GM12801 (cell line): Measurements from ENCODE around the gene CCDC121.

Experiments used
- TF ChIP-seq, protein P1 (sequence below): IDR thresholded peaks from one replicate; pipeline ENCODE4 v1.5.1; 2011; ENCODE audit warnings: control low read depth; ENCODE audit not compliant: insufficient read length; ENCODE audit errors: extremely low read depth

CCDC121 gene

DNA sequence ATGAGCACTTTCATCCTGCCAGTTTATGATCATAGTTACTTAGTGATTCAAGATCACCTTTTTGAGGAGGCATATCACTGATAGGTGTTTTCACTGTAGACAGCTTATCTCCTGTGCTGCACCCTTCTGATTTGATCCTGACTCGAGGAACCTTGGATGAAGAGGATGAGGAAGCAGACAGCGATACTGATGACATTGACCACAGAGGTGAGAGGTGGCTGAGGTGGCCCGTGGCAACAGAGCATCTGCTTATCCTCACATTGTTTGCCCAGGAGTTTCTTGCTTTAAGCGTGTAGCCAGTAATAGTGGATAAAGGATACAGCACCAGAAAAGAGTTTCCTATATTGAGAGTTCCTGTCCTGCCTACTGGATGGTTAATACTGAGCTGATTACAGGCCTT is 18.9 kb upstream of the CCDC121 start:
- TF ChIP-seq, protein P1, sequence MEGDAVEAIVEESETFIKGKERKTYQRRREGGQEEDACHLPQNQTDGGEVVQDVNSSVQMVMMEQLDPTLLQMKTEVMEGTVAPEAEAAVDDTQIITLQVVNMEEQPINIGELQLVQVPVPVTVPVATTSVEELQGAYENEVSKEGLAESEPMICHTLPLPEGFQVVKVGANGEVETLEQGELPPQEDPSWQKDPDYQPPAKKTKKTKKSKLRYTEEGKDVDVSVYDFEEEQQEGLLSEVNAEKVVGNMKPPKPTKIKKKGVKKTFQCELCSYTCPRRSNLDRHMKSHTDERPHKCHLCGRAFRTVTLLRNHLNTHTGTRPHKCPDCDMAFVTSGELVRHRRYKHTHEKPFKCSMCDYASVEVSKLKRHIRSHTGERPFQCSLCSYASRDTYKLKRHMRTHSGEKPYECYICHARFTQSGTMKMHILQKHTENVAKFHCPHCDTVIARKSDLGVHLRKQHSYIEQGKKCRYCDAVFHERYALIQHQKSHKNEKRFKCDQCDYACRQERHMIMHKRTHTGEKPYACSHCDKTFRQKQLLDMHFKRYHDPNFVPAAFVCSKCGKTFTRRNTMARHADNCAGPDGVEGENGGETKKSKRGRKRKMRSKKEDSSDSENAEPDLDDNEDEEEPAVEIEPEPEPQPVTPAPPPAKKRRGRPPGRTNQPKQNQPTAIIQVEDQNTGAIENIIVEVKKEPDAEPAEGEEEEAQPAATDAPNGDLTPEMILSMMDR: no peak

DNA sequence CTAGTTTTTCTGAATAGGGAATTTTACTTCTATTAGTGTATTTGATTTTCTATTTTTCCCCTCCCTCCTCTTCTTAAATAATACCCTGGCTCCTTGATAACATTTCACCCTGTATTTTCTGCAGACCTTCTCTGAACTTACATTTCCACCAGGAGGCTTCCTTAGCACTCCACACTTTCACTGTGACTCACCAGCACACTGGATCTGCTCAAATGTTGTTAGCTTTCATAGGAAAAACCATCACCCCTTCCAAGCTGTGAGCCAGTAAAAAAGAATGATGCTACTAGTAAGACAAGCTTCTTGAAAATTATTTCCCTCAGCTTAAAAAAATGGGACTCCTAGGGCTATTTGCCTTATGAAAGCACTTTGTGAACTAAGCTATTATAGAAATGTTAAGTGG is 18.5 kb upstream of the CCDC121 start:
- TF ChIP-seq, protein P1: no peak

DNA sequence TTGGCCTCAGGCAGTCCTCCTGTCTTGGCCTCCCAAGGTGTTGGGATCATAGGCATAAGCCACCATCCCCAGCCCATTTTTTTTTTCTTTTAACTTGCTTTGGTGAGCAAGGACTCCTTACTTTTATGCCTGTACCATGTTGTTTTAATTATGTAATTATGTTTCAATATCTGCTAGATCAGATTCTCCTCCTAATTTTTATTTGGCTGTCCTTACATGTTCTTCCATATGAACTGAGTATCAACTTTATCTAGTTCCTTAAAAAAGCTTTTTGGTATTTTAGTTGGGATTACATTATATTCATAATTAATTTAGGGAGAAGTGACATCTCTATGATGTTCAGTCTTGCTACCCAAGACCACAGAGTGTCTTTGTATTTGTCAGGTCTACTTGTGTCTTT is 16.4 kb upstream of the CCDC121 start:
- TF ChIP-seq, protein P1: no peak

DNA sequence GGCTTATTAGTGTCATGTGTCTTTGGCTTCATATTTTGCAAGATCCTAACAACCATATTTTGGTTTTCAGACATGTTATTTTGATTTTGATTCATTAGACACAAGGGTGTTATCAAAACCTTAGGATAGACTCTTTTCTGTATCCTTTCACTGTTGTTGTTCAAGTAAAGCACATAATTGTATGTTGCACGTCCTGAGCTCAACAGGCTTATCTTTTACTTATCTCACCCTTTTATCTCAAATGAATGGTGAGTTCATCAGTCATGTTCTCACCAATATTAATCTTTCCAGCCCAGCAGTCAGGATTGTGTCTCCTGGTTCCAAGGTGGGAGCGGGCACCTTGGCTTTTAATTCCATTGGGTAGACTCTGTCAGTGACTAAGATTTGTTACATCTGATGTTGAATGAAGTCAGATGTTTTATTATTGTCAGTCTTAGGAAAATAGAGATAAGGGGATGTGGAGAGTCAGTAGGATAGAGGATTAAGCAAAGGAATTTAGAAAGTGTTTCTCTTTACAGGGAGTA is 12.0 kb upstream of the CCDC121 start:
- TF ChIP-seq, protein P1: no peak

DNA sequence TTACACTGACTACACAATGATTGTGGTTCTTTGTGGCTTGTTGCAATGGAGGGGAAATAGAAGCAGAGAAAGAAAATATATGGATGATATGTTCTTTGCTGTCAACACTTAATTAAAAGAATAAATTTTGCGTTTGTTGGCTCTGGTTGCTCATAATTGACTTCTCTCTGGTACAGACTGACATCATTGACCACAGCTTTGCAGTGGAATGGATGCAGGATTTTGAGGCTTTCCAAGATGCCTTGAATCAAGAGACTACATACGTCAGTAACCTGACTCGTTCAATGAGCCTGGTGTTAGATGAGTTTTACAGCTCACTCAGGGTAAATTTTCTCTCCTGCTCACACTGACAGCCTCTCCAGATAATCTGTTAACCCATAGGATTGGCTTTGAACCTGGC is 9.9 kb upstream of the CCDC121 start:
- TF ChIP-seq, protein P1: no peak

DNA sequence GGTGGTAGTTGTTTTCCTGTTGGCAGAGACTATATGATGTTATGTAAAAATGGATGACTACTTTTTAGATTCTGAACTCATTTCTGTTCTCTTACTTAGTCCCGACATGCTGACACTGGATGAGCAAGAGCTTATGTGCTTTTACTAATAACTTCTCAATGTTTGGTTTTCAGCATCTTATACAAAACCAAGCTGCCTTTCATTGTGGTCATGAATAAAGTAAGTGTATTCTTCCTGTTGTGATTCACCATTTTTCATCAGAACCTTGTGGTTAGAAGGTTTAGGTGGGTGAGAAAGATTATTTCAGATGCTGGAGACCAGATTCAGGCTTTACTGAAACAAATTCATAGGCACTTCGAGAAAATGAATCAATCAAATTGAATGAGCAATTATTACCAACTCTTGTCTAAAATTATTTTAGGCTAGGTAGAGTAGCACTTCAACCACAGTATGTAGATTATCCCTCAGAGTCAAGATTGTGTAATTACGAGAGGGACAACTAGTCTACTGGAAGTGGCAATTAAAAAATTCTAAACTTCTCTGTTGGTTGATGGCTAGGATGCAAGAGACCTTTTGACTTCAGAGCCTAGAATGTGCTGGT is 9.3 kb upstream of the CCDC121 start:
- TF ChIP-seq, protein P1: no peak

DNA sequence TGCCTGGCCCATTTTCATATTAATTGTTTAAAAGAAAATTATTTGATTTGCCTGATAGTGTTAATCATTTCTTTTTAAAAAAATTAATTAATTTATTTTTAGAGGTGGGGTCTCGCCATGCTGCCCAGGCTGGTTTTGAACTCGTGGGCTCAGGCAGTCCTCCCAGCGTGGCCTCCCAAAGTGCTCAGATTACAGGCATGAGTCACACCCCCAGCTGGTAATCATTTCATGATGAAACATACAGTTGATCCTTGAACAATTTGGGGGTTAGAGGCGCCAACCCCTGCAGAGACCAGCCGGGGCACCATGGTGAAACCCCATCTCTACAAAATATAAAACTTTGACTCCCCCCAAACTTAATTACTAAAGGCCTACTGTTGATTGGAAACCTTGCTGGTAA is 8.0 kb upstream of the CCDC121 start:
- TF ChIP-seq, protein P1: no peak
